ENCODE measurements around the gene ODF4.
"Not testable (repeated sequence)": the region's sequence is repeated elsewhere in the genome, so short reads cannot be mapped to it uniquely, and the experiment has no call there.

Gene ODF4

GRCh38 chr17:8326511-8327302 lies 12.9 kb upstream of the ODF4 start:
- DNase-seq, result no peak

GRCh38 chr17:8327303-8327649 lies 12.4 kb upstream of the ODF4 start:
- no peak for DNase-seq

GRCh38 chr17:8332128-8332527 lies 7.5 kb upstream of the ODF4 start:
- no peak for DNase-seq

- no peak for DNase-seq
Measured at GRCh38 chr17:8332688-8333087, 7.0 kb upstream of the ODF4 start.

- no peak for DNase-seq
Measured at GRCh38 chr17:8333281-8333680, 6.4 kb upstream of the ODF4 start.

GRCh38 chr17:8337802-8338752 lies 1.6 kb upstream of the ODF4 start:
- DNase-seq, result no peak

- no peak for DNase-seq
Measured at GRCh38 chr17:8338753-8339140, 893 bp upstream of the ODF4 start.

GRCh38 chr17:8341456-8341855 lies 1.8 kb downstream of the ODF4 start:
- DNase-seq, result no peak

- DNase-seq, result no peak
Measured at GRCh38 chr17:8345052-8345690, 5.5 kb downstream of the ODF4 start.

GRCh38 chr17:8345951-8346665 lies 6.5 kb downstream of the ODF4 start:
- DNase-seq, result no peak

GRCh38 chr17:8347001-8347400 lies 7.4 kb downstream of the ODF4 start:
- not testable (repeated sequence) for DNase-seq

- DNase-seq, result no peak
Measured at GRCh38 chr17:8350339-8350738, 10.7 kb downstream of the ODF4 start.

GRCh38 chr17:8353736-8354135 lies 14.1 kb downstream of the ODF4 start:
- no peak for DNase-seq

- DNase-seq, result no peak
Measured at GRCh38 chr17:8354236-8354635, 14.6 kb downstream of the ODF4 start.

GRCh38 chr17:8357910-8358309 lies 18.3 kb downstream of the ODF4 start:
- no peak for DNase-seq

- no peak for DNase-seq
Measured at GRCh38 chr17:8359769-8360168, 20.1 kb downstream of the ODF4 start.

- DNase-seq, result no peak
Measured at GRCh38 chr17:8360260-8360659, 20.6 kb downstream of the ODF4 start.

GRCh38 chr17:8360751-8361150 lies 21.1 kb downstream of the ODF4 start:
- no peak for DNase-seq

- no peak for DNase-seq
Measured at GRCh38 chr17:8362651-8363332, 23.2 kb downstream of the ODF4 start.

GRCh38 chr17:8365143-8365542 lies 25.5 kb downstream of the ODF4 start:
- no peak for DNase-seq

GRCh38 chr17:8366231-8366630 lies 26.6 kb downstream of the ODF4 start:
- DNase-seq, result no peak

GRCh38 chr17:8368193-8368592 lies 28.6 kb downstream of the ODF4 start:
- no peak for DNase-seq
